GM18870 (cell line): Measurements from ENCODE around the gene GOLGA6L10.
"Not testable (repeated sequence)": the region's sequence is repeated elsewhere in the genome, so short reads cannot be mapped to it uniquely, and the experiment has no call there.

Experiments
- ATAC-seq: cut with Tn5 transposase; IDR thresholded peaks from one replicate; pipeline ENCODE4 v1.9.1; 2021; ENCODE audit warnings: moderate library complexity; ENCODE audit not compliant: unreplicated experiment

GOLGA6L10 gene

DNA sequence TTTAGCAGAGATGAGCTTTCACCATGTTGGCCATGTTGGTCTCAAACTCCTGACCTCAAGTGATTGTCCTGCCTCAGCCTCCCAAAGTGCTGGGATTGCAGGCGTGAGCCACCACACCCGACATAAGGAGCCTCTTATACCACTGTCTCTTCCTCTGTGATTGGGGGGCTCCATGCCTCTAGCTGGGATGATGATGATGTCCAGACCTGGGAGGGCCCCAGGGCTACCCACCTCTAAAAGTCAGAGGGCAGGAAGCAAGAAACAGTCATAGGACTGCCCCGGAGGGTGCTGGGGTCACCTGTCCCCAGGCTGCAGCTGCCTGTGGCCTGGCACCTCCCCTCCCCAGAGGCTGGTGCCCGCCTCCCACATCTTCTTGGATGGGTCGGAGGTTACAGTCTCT is 5.4 kb downstream of the GOLGA6L10 start:
- not testable (repeated sequence) for ATAC-seq

DNA sequence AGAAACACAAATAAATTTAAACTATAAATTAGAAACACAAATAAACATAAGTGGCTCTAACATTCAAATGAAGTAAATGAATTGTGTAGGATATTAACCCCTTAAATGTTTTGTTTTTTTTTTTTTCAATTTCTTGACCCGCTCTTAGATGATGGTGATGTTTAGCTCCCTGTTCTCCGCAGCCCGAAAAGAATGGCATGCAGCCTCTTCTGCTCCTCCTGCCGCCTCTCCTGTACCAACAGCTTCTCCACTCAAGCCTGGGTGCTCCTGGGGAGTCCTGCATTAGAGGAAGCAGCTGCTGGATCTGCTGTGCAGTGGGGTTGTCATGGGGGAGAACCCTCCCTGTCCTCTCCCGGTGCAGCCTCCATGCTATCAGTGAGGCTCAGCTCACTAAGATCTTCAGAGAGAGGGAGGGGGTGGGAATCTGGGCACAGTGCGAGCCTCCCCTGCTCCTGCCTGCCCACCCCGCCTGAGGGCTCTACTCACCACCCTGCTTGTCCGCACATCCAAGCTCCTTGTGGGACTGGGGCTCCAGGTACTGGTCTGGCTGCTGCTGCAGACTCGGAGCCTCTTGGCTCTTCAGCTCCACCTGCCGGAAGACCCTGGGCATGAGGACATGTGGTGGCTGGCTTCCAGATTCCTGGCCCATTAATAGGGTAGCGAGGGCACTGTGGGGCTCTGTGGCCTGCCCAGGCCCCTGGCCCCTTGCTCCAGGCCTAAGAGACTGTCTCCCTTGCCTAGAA is 6.5 kb downstream of the GOLGA6L10 start:
- not testable (repeated sequence) for ATAC-seq

DNA sequence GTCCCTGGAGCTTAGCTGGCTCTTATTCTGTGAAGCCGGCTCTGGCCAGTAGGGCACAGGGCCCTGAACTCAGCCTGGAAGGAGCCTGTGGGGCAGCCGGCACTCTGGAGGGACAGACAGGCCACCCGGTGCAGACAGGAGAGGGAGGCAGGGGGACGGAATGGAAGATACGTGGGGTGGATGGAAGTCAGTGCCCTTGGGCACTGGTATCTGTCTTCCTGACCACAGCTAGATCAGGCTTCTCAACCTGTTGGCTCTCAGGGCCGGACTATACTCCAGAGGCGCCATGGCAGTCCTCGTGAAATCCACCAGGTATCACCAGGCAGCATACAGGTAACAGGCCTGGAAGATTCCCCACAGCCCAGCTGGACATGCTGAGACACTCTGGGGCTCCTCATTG is 10.7 kb downstream of the GOLGA6L10 start:
- not testable (repeated sequence) for ATAC-seq

DNA sequence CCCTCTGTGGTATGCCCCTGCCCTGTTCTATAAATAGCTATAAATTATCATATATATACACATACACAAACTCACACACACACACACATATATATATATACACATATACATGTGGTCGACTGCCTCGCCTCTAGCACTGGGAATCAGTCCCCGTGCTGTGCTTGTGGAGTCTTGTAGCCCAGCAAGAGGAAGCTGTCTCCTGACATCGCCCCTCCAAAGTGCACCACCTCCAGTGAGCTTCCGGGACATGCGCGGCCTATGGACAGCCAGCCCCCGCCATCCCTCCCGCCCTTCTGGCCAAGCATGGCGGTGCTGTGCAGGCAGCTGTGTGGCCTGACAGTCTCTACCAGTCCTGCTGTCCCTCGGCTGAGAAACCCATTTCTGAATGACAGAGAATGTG is 11.2 kb downstream of the GOLGA6L10 start:
- not testable (repeated sequence) for ATAC-seq

DNA sequence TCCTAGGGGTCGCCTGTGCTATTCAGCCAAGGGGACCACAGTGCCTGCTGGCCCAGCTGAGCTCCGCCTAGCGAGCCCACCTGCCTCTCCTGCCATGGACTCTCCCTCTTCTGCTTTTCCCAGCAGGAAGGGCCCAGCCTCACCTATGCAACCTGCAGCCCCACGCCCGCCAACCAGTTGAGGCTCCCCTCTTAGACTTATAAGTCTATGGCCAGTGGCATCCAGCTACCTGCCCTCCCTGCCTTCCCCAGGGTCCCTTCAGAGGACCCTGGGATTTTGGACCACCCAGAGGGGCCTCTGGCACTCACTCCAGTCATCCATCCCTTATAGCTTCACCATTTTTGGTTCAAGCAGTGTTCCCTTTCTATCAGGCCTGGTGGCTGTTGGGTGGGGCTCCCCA is 12.2 kb downstream of the GOLGA6L10 start:
- not testable (repeated sequence) for ATAC-seq

DNA sequence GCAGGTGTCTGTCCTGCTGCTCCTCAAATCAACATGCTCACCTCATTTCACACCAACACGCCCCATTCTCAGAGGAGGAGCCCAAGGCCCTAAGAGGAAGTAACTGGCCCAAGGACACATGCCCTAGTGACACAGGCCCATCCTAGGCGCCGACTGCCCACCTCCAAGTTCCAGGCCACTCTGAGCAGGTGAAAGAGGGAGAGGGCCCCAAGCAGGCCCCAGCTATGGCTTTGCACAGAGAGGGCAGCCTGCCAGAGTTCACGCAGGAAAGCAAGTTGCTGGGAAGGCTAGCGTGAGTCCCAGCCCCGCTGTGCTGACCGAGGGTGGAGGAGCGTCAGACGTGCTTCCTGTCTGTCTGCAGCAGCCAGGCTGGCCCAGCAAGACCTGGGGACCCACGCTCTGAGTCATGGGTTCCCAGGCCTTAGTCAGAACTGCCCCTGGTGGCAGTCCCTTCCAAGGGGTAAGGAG is 13.1 kb downstream of the GOLGA6L10 start:
- not testable (repeated sequence) for ATAC-seq

DNA sequence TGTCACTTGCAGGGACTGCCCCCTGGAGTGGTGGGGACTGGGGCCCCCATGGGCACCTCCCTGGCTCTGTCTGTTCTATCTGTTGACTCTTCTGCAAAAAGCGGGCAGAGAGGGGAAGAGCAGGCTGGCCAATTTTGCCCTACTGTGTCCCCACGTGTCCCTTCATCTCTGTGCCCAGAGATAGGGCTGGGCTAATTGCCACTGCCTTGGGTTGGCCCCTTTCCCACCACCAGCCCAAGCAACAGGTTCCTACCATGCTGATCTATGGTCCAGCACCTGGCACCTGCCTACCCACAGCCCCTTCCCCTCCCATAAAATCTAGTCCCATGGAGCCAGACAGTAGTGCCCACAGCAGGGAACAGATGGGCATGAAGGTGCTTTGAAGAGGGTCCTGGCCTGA is 14.3 kb downstream of the GOLGA6L10 start:
- not testable (repeated sequence) for ATAC-seq

DNA sequence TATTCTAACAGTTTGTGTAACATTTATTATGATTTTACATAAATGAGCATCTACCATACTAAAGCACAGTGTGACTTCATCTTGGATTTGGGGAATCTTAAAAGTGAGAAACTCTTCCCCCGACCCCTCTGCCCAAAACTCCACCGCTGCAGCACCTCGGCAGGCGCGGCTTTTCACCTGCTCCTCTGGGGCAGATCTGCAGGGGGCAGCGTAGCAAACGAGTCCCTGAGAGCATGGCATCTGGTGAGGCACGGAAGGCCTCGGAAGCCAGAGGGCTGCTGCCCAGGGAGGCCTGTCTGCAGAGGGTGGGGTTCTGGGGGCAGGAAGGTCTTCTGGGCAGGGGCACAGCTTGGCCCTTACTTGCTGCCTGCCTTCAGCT is 14.7 kb downstream of the GOLGA6L10 start:
- not testable (repeated sequence) for ATAC-seq

DNA sequence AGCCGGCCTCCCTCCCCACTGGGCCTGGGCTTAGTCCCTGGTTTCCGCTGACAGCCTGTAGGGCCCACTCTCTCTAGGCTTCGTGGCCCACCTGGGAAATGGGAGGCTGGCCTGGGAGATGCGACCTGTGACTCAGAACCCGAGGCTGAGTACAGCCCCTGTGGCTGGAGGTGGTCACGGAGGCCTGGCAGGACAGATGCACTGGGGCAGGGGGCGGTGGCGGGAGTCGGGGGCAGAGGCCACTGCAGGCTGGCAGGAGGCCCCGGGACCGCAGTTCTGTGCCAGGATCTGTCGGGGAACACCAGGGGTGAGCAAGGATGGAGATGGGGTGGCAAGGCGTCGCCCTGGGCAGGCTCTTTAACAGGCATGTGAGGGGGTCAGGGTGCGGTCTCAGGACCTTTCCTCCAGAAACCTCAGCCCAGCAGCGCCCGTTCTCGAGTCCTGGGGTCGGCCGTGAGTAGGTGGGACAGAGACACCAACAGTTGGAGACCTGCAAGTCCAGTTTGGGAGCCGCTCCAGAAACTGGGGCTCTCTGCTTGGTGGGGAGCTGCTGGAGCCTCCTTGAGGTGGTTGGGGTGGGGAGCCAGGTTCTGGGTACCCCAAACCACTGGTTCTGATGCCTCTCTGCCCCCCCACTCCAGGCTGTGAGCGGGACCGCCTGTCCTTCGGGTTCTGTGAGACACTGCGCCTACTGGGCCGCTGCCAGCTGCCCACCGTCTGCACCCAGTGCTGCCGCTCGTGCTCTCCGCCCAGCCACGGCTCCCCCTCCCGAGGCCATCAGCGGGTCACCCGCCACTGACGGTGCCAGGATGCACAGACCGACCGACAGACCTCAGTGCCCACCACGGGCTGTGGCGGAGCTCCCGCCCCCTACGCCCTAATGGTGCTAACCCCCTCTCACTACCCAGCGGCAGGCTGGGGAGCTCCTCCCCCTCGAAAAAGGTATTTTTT is 15.4 kb downstream of the GOLGA6L10 start:
- ATAC-seq, result not testable (repeated sequence)

DNA sequence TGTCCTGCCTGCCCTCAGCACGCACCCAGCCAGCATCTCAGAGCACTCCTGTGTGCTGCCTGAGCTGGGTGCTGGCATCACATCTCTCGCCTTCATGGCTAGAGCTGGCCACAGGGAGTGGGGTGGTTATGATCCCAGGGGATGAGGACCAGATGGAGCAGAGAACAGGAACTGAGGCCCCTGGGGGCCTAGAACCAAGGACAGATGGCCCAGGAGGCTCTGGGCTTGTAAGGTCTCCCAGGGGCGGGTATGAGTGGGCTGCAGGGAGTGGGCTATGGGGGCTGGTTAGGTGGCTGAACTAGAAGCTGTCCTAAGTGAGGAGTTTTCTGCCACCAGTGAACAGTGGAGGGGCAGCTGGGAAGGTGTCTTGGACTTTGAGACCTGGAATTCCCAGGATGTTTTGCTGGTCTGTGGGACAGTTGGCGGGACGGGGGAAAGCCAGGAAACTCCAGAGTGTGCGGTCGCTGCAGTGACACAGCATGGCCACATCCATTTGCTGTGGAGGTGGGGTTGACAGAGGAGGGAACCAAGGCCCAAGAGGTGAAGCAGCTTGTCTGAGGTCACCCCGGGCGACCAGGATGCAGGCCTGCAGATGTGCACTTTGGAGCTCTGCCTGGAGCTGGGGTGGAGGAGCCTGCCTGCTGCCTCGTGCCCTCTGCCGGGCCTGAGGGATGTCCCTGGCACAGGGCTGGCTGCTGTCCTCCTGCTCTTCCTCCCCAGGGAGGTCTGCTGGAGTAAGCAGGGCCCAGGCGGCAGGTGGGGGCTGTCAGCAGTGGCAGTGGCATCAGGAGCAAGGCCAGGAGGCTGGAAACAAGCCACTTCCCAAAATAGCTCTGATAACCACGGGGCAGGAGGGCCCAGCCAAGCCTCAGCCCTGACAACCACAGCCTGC is 16.3 kb downstream of the GOLGA6L10 start:
- not testable (repeated sequence) for ATAC-seq

DNA sequence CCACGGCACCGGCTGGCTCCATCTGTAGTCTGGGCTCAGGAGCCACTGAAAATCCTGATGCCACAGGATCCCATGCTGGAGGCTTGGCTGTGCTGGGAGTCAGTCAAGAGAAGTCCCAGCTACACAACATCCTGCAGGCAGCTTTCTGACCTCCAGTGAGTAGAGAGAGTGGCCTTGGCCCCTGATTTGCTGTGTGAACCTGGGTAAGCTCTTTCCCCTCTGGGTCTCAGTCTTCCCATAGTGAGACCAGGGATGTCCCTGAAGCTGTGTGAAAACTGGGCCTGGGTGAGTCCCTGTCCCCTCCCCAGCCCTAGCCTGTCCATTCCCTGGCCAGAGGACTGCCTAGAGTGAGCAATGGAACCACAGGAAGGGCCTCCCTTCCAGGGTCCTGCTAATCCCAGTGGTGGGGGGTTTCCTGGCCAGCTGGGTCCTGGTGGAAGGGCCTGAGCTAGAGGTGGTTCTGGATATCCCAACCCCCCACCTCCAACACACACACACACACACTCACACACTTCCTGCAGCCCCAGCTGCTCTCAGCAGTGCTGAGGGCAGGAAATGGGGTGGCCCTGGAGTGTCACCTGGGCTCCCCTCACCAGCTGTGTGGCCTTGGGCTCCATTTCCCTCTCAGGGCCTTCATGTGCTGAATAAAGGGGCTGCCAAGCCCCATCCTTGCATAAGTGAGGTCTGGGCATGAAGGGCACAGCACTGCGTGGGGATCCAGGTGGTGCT is 17.5 kb downstream of the GOLGA6L10 start:
- not testable (repeated sequence) for ATAC-seq

DNA sequence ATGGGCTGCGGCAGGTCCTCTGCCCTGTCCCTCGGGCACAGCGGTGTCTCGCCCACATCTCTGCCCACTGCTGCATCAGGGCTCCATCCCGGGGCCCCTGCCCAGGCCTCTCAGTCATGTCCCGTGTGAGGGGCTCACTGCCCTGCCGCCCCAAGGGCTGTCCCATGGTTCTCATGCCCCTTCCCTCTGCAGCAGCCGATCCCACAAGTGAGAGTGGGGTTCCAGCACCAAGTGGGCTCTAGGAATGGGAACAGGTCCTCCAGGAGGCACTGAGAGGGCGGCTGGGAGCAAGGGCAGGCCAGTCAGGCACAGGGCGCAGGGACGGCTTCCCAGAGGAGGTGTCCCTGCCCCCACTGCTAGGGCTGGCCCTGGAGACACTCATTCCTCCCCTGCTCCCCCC is 18.4 kb downstream of the GOLGA6L10 start:
- not testable (repeated sequence) for ATAC-seq

DNA sequence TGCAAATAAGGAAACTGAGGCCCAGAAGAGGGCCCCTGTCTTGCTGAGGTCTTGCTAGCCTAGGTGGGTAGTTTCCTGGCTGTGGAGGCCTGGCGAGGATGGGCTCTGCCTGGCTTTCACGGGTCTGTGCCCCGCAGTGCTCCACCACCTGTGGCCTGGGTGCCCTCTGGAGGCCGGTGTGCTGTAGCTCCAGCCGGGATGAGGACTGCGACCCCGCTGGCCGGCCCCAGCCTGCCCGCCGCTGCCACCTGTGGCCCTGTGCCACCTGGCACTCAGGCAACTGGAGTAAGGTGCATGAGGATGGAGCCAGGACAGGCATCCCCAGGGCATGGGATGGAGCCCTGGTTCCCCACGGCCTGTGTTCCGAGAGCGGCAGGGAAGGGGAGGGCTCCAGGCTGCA is 20.2 kb downstream of the GOLGA6L10 start:
- not testable (repeated sequence) for ATAC-seq

DNA sequence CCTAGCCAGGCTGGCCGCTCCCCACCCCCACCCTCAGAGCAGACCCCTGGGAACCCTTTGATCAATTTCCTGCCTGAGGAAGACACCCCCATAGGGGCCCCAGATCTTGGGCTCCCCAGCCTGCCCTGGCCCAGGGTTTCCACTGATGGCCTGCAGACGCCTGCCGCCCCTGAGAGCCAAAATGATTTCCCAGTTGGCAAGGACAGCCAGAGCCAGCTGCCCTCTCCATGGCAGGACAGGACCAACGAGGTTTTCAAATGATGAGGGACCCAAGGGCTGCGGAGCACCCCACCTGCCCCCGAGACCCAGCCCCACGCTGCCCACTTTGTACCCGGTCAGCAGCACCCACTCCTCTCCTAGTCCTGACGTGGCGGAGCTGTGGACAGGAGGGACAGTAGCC is 21.9 kb downstream of the GOLGA6L10 start:
- ATAC-seq, result not testable (repeated sequence)

DNA sequence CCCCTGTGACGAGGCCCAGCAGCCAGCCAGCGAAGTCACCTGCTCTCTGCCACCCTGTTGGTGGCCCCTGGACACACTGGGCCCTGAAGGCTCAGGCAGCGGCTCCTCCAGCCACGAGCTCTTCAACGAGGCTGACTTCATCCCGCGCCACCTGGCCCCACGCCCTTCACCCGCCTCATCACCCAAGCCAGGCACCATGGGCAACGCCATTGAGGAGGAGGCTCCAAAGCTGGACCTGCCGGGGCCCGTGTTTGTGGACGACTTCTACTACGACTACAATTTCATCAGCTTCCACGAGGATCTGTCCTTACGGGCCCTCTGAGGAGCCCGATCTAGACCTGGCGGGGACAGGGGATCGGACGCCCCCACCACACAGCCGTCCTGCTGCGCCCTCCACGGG is 22.4 kb downstream of the GOLGA6L10 start:
- not testable (repeated sequence) for ATAC-seq

DNA sequence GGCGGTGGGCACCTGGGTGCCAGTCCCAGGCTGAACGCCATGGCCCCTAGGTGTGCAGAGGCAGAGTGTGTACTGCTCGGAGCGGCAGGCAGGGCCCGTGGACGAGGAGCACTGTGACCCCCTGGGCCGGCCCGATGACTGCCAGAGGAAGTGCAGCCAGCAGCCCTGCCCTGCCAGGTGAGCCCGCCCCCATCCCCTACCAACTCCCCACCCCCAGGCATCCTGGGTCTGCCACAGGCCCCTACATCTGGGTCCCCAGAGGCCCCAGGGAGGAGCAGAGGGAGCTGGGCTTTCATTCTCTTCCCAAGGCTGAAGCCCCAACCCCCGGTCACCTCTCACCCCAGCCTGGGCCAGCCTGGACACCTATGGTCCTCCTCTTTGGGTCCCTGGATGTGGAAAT is 23.6 kb downstream of the GOLGA6L10 start:
- ATAC-seq, result not testable (repeated sequence)

DNA sequence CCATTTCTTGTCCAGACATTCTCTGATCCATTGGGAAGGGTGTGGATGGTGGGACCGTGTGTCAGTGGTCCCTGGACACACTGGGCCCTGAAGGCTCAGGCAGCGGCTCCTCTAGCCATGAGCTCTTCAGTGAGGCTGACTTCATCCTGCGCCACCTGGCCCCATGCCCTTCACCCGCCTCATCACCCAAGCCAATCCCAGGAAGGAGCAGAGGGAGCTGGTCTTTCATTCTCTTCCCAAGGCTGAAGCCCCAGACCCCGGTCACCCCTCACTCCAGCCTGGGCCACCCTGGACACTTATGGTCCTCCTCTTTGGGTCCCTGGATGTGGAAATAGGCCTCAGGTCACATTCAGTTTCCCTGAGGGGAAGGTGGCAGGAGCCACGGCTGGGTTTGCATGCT is 24.4 kb downstream of the GOLGA6L10 start:
- ATAC-seq, result not testable (repeated sequence)

DNA sequence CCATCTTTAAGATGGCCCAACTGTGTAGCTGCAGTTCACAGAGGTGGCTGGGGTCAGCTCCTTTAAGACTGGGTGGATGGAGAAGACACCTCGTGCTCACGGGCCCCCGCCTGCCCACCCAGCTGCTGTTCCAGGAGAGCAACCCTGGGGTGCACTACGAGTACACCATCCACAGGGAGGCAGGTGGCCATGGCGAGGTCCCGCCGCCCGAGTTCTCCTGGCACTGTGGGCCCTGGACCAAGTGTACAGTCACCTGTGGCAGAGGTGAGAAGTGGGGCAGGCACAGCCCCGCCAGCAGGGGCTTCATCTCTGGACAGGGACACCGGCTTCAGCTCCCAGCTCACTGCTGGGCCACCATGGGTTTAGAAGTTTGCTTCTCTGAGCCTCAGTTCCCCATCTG is 26.8 kb downstream of the GOLGA6L10 start:
- not testable (repeated sequence) for ATAC-seq

DNA sequence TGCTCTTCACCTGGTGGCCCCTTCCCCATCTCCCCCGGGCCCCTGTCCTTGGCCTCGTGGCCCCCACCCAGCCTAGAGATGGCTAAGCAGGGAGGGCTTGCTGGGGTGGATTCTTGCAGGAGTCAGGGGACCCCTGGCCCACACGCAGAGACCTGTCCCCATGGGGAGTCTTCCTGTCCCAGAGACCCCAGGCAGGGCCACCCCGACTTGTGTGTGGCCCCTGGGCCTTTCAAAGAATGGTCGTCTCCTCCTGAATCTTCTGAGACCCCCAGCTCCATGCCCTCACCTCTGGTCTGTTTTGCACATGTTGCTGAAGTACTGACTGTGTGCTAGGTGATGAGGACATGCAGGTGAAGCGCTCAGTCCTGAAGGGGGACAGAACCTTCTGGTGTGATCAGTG is 28.4 kb downstream of the GOLGA6L10 start:
- not testable (repeated sequence) for ATAC-seq
